Breast epithelium (tissue), 3 donors: ENCODE measurements around the gene CEND1.

Experiments used
- POLR2A ChIP-seq: fragments of 450-650 bp; IDR thresholded peaks from one replicate; pipeline ENCODE4 v1.6.1; 2016; ENCODE audit warnings: antibody characterized with exemption, mild to moderate bottlenecking, moderate library complexity
- POLR2AphosphoS5 ChIP-seq, 3 donors: sonication (generic); formaldehyde crosslinking; IDR thresholded peaks; one replicate each; pipeline ENCODE4 v1.6.1; 2017; ENCODE audit warnings: antibody characterized with exemption in 3 of 3
- TF ChIP-seq, protein P1 (sequence below), 3 donors: fragments of 450-650 bp; IDR thresholded peaks; one replicate each; pipeline ENCODE4 v1.5.1; 2016 to 2017; ENCODE audit warnings: antibody characterized with exemption in 3 of 3, mild to moderate bottlenecking in 3 of 3, moderate library complexity in 3 of 3

DNA sequence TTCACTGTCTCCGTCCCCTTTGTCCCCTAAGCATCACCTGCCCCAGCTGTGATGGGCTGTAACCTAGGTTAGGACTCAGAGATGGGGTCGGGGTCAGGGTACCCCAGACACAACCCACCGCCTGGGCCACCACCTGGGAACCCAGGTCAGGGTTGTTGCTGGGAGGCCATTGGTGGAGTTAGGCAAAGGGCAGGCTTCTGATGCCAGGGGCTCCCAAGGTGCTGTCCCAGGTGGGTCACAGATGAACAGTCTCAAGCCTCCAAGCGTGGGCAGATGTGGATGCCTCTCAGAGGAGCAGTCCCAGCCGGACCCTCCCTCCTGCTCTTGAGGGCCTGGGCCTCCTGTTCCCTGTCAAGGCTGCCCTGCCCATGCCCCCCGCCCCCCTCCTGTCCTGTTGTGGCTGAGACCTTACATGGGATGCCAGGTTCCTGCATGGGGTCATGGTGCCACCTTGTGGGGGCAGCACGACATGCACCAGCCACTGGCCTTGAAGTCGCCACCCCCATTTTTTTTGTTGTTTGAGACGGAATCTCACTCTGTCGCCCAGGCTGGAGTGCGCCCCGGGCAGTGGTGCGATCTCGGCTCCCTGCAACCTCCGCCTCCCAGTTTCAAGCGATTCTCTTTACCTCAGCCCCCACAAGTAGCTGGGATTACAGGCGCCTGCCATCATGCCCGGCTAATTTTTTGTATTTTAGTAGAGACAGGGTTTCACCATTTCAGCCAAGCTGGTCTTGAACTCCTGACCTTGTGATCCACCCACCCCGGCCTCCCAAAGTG, 24.7 kb downstream of the CEND1 start:
- TF ChIP-seq POLR2A (no peak), POLR2AphosphoS5 (IDR thresholded peaks at IDR 0.05) (no peak)
- TF ChIP-seq, protein P1, sequence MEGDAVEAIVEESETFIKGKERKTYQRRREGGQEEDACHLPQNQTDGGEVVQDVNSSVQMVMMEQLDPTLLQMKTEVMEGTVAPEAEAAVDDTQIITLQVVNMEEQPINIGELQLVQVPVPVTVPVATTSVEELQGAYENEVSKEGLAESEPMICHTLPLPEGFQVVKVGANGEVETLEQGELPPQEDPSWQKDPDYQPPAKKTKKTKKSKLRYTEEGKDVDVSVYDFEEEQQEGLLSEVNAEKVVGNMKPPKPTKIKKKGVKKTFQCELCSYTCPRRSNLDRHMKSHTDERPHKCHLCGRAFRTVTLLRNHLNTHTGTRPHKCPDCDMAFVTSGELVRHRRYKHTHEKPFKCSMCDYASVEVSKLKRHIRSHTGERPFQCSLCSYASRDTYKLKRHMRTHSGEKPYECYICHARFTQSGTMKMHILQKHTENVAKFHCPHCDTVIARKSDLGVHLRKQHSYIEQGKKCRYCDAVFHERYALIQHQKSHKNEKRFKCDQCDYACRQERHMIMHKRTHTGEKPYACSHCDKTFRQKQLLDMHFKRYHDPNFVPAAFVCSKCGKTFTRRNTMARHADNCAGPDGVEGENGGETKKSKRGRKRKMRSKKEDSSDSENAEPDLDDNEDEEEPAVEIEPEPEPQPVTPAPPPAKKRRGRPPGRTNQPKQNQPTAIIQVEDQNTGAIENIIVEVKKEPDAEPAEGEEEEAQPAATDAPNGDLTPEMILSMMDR (IDR thresholded peaks at IDR 0.05) = peak; percentile 48 to 64 (median 62)
